Fibroblast of villous mesenchyme (primary cell): ENCODE results near the gene PLEKHA1. TPM values are rescaled to one million over a fixed set of nuclear protein-coding genes. Genes with fewer than 3 reads are reported as not detected.

ENCODE experiments used
- DNase-seq: peaks from one replicate; pipeline ENCODE4 v3.0.0-alpha.2; 2010; ENCODE audit warnings: low read depth
- H3K4me3 ChIP-seq: 2 replicates; pipeline ENCODE4 v1.5.1; 2011; ENCODE audit warnings: low read depth, mild to moderate bottlenecking, low read length
- CTCF ChIP-seq: IDR thresholded peaks from 2 replicates; pipeline ENCODE4 v1.5.1; 2012; ENCODE audit warnings: low read depth, mild to moderate bottlenecking, low read length; ENCODE audit not compliant: insufficient read depth
- total RNA-seq: library from RNA; depleted of rRNA; stranded (reverse); fragments of >200 nt; gene quantifications from 2 replicates; pipeline ENCODE4 v1.2.3, GENCODE V29; 2012

Gene PLEKHA1
- total RNA-seq, 1 donor: 15.5 TPM

- DNase-seq: no peak
- no peak overlapping the region for H3K4me3 ChIP-seq
- no peak for TF ChIP-seq CTCF
Measured at GRCh38 chr10:122422266-122422989, 47.9 kb downstream of the PLEKHA1 start.

DNA sequence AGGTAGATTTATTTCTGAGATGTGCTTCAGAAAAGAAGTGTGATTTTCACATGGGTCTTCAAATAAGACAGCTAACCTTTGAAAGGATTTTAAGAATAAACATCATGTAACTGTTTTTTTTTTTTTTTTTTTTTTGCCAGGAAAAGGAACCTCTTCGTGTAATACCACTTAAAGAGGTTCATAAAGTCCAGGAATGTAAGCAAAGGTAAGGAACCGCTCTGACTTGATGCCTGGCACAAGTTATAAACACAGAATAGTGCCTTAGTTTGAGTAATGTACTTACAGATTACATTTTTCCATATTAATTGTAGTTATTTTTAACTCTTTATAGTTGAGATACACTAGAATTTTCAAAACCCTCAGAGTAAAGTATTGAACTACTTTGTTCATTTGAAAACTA is 49.6 kb downstream of the PLEKHA1 start:
- DNase-seq: no peak
- no peak overlapping the region for H3K4me3 ChIP-seq
- TF ChIP-seq CTCF: no peak

DNA sequence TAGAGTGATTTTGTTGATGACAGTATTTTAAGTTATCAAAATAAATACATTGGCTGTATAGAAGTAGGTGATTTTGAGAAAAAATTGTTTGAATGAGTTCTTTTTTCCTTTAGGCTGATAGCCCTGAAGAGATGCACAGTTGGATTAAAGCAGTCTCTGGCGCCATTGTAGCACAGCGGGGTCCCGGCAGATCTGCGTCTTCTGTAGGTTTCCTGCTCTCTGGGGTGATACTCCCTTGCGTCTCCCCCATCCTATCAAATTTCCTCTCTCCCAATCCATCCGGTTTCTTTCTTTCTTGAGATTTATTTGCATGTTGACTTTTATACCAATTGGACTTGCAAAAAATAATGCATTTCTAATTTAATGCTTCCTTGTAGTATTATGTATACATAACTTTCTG is 52.3 kb downstream of the PLEKHA1 start:
- no peak for DNase-seq
- TF ChIP-seq CTCF: no peak
- H3K4me3 ChIP-seq: no peak overlapping the region

DNA sequence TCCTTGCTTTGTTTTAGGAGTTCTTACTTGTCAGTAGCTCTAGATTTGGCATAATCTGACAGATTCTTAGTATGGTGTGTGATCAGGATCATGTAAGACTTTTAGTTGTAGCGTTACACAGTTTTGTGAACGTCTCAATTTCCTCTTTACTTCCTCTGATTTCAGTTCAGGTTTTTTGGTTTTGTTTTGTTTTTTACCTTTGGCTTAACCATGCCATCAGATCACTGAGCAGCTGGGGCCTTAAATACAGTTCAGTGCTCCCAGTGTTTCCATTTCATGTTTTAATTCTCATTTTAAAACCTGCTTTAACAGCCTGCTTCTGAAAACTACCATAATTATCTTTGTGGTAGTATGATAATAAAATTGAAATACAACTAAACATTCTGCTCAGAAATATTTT is 52.8 kb downstream of the PLEKHA1 start:
- H3K4me3 ChIP-seq: no peak overlapping the region
- no peak for DNase-seq
- TF ChIP-seq CTCF: no peak

DNA sequence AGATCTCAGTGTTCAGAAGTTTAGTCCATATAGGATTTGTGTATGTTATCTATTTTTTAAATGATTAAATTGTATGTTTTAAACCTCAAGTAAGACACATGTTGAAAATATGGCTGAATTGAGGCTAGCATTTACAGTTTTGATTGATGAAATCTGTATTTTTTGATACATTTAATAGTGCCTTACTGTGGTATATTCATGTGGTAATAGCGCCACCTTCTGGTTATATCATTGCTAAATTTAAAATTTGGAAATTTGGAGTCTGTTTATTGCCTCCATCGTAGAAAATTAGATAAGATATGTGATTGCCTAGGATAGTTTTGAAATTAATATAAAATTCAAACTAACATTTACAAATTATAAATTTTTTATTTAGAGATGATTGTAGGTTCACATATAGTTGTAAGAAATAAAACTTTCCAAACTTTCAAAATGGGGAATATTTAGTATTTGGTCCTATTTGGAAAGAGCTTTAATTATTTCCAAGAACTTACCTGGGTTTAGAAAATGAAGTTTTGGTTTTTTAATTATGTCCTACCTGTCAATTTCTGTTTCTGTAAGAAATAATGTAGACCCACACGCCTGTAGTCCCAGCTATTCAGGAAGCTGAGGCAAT is 60.8 kb downstream of the PLEKHA1 start:
- DNase-seq: peak; percentile 61
- peak; percentile 51 for TF ChIP-seq CTCF
- no peak overlapping the region for H3K4me3 ChIP-seq

DNA sequence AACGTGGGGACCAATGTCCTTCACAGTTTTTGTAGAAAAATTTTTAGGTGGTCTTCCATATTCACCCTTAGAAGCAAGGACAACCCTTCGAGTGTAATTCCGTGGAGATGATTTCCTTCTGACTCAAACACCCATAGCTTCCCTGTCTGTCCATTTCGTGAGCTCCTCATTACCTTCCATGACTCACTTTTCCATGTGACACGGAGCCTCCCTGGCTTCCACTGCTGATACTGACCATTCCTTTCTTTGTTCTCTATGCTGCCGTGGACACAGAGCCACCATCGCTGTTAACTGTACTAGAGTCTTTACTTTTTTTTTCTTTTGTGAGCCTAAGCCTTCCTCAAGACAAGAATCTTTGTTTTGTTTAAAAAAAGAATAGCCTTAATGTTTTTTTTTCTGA is 67.5 kb downstream of the PLEKHA1 start:
- TF ChIP-seq CTCF: no peak
- no peak overlapping the region for H3K4me3 ChIP-seq
- DNase-seq: peak; percentile 59

DNA sequence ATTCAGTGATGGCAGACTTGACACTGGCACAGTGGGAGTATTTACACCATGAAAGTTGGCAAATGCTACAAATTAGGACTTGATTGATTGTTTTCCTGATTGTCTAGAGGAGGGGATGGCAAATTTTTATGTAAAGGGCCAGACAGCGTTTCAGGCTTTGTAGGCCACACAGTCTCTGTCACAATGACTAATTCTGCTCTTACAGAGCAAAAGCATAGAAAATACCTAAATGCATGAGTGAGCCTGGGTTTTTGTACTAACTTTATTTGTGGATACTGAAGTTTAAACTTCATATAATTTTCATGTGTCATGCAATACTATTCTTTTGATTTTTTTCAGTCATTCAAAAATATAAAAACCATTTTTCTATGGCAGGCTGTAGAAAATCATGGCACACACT is 71.0 kb downstream of the PLEKHA1 start:
- TF ChIP-seq CTCF: no peak
- no peak for DNase-seq

More for the DNA sequence above, 71.0 kb downstream of the PLEKHA1 start:
- H3K4me3 ChIP-seq: no peak overlapping the region
